Mucosa of stomach (tissue), 1 donor: Measurements from ENCODE around the gene BAIAP2.
A peak's percentile ranks its signal among the peaks of the same experiment; 100 is the strongest.

Experiments
- H3K27me3 ChIP-seq: one replicate; pipeline ENCODE4 v1.7.0; 2013; ENCODE audit warnings: mild to moderate bottlenecking, low read length; ENCODE audit not compliant: control insufficient read depth, insufficient read depth
- H3K36me3 ChIP-seq: one replicate; pipeline ENCODE4 v1.7.0; 2013; ENCODE audit warnings: low read length; ENCODE audit not compliant: control insufficient read depth, insufficient read depth
- H3K4me1 ChIP-seq: one replicate; pipeline ENCODE4 v1.7.0; 2013; ENCODE audit warnings: mild to moderate bottlenecking, low read length; ENCODE audit not compliant: control insufficient read depth, insufficient read depth
- H3K4me3 ChIP-seq: one replicate; pipeline ENCODE4 v1.7.0; 2013; ENCODE audit warnings: low read length
- H3K9ac ChIP-seq: one replicate; pipeline ENCODE4 v1.7.0; 2013; ENCODE audit warnings: mild to moderate bottlenecking, low read length, moderate library complexity
- H3K9me3 ChIP-seq: one replicate; pipeline ENCODE4 v1.7.0; 2013; ENCODE audit warnings: mild to moderate bottlenecking, low read length, moderate library complexity; ENCODE audit not compliant: control insufficient read depth
- donor health status: Pancreatic carcinoma.

The BAIAP2 gene

DNA sequence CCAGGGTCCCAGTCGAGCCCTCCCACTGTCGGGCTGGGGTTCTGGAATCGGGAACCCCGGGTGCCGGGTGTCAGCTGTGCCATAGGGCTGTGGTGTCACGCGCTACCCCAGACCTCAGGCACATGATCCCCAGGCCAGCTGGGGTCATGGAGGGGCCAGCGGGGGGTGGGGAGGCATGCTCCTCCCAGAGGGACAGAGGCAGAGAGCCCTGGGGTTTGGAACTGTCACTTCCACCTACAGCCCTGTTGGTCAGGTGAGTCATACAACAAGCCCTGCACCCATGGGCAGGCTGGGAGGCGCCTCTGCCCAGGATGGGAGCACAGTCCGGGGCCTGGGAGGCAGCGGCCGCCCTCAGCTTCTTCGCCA is 63.0 kb downstream of the BAIAP2 start:
- Histone ChIP-seq H3K36me3 (peaks cover 8% of the 10 kb centered on the region), H3K4me3 (no peak overlapping the region), H3K9me3 (no peaks in the 10 kb centered on the region), H3K4me1 (peaks cover 34% of the 10 kb centered on the region), H3K9ac (peak overlapping the region; percentile 56), H3K27me3 (no peaks in the 10 kb centered on the region)

DNA sequence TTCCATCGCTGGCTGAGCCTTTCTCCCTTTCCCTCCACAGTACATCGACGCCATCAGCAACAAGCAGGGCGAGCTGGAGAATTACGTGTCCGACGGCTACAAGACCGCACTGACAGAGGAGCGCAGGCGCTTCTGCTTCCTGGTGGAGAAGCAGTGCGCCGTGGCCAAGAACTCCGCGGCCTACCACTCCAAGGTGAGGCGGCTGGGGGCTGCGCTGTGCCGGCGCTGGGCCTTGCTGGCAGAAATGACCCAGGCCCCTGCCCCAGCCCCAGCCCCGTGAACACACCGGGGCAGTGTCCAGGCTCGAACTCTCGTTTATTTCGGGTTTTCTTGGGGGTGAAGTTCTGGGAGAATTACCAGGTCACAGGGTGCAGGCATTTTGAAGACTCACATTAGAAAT is 64.9 kb downstream of the BAIAP2 start:
- no peak overlapping the region for H3K4me3 ChIP-seq
- H3K9me3 ChIP-seq: no peaks in the 10 kb centered on the region
- H3K36me3 ChIP-seq: peaks cover 22% of the 10 kb centered on the region
- peaks cover 23% of the 10 kb centered on the region for H3K4me1 ChIP-seq
- no peak overlapping the region for H3K9ac ChIP-seq
- H3K27me3 ChIP-seq: no peaks in the 10 kb centered on the region

DNA sequence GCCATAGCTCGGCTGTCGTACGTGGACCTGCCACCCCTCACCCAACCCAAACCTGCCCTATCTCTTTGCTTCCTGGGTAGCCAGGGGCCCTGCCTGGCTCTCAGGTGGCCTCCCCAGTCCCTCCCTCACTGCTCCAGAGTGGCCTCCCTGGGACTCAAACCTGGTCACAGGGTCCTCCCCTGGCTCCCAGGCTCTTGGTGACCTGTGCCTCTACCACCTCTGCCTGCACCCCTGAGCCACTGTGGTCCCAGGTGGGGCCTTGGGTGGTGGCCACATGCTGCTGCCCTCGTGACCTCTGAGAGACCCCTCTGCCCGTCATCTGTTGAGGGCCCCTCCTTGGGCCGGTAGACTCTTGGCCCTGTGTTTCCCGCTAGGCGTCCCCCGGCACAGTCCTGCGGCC is 65.7 kb downstream of the BAIAP2 start:
- H3K9ac ChIP-seq: no peak overlapping the region
- no peak overlapping the region for H3K4me3 ChIP-seq
- no peaks in the 10 kb centered on the region for H3K27me3 ChIP-seq
- peaks cover 28% of the 10 kb centered on the region for H3K36me3 ChIP-seq
- no peaks in the 10 kb centered on the region for H3K9me3 ChIP-seq
- H3K4me1 ChIP-seq: peaks cover 16% of the 10 kb centered on the region

DNA sequence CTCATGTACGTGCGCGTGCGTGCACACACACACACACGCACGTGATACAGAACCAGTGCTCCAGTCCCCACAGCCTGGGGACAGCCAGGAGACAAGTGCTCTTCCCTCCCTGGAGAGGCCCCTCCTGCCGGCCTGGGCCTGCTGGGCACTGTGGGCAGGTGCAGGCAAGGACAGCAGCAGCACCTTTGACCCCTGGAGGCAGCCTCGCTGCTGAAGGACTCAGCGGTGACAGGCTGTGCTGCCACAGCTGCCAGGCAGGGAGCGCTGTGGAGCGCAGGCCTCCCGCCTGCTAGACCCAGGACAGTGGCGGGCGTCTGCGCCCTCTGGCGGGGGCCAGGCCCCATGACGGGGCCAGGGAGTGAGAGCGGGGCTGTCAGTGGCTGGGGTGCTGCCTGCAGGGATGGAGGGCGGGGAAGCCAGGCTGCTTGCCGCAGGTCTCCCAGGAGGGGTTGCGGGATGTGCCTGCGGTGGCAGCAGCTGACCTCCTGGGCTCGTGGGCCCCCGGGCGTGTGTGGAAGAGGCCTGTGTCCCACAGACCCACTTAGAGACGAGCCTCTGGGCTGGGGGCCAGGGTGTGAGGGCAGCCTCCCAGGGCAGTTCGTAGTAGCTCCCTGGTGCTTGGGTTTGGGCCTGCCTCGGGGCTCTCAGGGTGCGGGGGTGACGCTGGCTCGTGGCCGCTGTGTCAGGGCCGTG is 66.8 kb downstream of the BAIAP2 start:
- Histone ChIP-seq H3K36me3 (peaks cover 33% of the 10 kb centered on the region), H3K4me1 (peaks cover 13% of the 10 kb centered on the region), H3K9me3 (no peaks in the 10 kb centered on the region), H3K9ac (no peak overlapping the region), H3K27me3 (no peaks in the 10 kb centered on the region), H3K4me3 (no peak overlapping the region)

DNA sequence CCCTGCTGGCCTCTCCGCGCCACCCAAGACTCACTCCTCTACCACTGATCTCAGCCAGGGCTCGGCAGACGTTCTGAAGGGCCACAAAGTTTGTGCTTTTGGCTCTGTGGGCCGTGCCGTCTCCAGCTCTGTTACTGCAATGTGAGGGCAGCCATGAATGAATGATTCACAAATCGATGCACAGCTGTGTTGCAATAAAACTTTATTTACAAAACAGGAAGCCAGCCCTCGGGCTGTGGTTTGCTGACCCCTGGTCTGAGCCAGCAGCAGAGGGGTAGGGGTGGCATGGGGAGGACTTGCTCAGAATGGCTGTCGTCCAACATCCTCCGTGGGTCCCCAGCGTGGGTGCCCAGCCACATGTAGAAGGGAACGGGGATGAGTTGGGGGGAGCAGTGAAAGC is 67.4 kb downstream of the BAIAP2 start:
- H3K9ac ChIP-seq: no peak overlapping the region
- peaks cover 33% of the 10 kb centered on the region for H3K36me3 ChIP-seq
- H3K27me3 ChIP-seq: no peaks in the 10 kb centered on the region

DNA sequence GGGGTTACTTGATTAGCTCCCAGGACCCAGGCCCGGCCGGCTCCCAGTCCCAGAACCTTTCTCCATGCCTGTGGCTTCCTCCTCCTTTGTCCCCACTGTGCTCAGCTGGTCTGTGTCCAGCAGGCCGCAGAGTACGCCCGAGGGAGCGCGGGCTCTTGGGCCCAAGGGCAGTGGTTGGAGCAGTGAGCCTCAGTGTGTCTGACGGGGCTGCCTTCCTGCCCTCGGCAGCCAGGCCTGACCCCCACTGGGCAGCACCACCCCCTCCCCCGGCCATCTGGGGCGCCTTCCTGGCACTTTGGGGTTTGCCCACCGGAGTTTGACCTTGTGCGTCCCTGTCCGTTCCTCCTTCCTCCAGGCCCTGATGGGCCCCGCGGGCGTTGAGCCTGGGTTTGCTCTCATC is 67.9 kb downstream of the BAIAP2 start:
- no peak overlapping the region for H3K9ac ChIP-seq
- peaks cover 33% of the 10 kb centered on the region for H3K36me3 ChIP-seq
- H3K27me3 ChIP-seq: no peaks in the 10 kb centered on the region
- no peaks in the 10 kb centered on the region for H3K9me3 ChIP-seq
- H3K4me3 ChIP-seq: no peak overlapping the region
- H3K4me1 ChIP-seq: peaks cover 2% of the 10 kb centered on the region

More for the DNA sequence above, 67.4 kb downstream of the BAIAP2 start:
- Histone ChIP-seq H3K4me3 (no peak overlapping the region), H3K9me3 (no peaks in the 10 kb centered on the region), H3K4me1 (peaks cover 7% of the 10 kb centered on the region)

DNA sequence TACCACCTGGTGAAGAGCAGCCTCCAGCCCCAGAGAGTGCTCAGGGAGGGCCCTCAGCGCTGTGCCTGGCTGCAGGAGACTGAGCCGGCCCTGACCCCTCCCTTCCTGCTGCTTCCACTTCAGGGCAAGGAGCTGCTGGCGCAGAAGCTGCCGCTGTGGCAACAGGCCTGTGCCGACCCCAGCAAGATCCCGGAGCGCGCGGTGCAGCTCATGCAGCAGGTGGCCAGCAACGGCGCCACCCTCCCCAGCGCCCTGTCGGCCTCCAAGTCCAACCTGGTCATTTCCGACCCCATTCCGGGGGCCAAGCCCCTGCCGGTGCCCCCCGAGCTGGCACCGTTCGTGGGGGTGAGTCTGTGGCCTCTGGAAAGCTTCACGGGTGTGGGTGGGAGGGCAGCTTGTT is 68.4 kb downstream of the BAIAP2 start:
- H3K4me3 ChIP-seq: no peak overlapping the region
- H3K4me1 ChIP-seq: no peaks in the 10 kb centered on the region
- no peaks in the 10 kb centered on the region for H3K9me3 ChIP-seq
- peaks cover 33% of the 10 kb centered on the region for H3K36me3 ChIP-seq
- H3K9ac ChIP-seq: no peak overlapping the region
- no peaks in the 10 kb centered on the region for H3K27me3 ChIP-seq

DNA sequence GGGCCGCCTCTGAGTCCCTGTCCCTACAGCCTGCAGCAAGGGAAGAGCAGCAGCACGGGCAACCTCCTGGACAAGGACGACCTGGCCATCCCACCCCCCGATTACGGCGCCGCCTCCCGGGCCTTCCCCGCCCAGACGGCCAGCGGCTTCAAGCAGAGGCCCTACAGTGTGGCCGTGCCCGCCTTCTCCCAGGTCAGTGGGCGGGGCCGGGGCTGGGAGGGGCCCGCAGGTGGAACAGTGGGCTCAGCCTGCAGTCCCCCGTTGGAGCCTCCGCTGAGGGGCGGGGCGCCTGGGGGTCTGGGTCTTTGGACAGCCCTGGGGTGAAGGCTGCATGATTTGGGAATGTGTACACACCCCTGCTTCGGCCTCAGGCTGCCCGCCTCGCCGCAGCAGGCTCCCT is 71.8 kb downstream of the BAIAP2 start:
- H3K36me3 ChIP-seq: peaks cover 25% of the 10 kb centered on the region

DNA sequence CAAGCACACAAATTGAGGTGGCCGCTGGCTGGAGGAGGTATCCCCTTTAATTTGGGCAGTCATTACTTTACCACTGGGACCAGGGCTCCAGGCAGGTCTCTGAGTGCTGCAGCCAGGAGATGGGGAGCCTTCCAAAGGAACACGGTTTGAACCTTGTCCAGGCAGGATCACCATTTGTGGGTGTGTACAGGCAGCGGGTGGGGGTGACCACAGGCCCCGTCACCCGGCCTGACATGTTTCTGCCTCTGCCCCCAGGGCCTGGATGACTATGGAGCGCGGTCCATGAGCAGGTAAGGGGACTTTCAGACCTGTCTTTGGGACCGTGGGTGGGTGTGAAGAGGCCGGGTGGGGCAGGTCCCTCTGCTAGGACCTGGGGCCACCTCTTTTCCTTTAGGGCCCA is 73.3 kb downstream of the BAIAP2 start:
- no peaks in the 10 kb centered on the region for H3K9me3 ChIP-seq

More for the DNA sequence above, 71.8 kb downstream of the BAIAP2 start:
- H3K9me3 ChIP-seq: no peaks in the 10 kb centered on the region
- no peaks in the 10 kb centered on the region for H3K4me1 ChIP-seq
- no peak overlapping the region for H3K9ac ChIP-seq
- H3K4me3 ChIP-seq: no peak overlapping the region
- H3K27me3 ChIP-seq: no peaks in the 10 kb centered on the region

DNA sequence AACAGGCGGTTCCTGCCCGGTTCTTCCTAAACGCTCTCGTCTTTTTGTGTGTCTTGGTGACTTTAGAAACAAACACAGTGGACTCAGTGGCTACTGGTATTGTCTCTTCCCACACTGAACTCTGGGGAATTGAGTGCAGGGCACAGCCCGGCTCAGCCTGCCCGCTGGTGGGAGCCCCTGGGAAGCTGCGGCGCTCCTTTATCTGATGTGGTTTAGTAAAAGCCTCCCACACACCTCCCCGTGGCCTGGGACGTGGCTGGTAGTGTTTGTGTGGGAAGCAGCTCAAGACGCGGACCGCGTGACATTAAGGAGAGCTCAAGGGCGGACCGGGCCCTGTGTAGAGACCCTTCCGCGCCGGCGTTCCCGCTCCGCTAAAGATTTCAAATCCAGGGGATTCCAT is 75.0 kb downstream of the BAIAP2 start:
- Histone ChIP-seq H3K4me3 (no peak overlapping the region), H3K36me3 (peaks cover 10% of the 10 kb centered on the region), H3K4me1 (peaks cover 3% of the 10 kb centered on the region), H3K9me3 (no peaks in the 10 kb centered on the region), H3K9ac (no peak overlapping the region), H3K27me3 (no peaks in the 10 kb centered on the region)

More for the DNA sequence above, 73.3 kb downstream of the BAIAP2 start:
- no peaks in the 10 kb centered on the region for H3K4me1 ChIP-seq
- H3K27me3 ChIP-seq: no peaks in the 10 kb centered on the region
- peaks cover 25% of the 10 kb centered on the region for H3K36me3 ChIP-seq
- H3K4me3 ChIP-seq: no peak overlapping the region
- H3K9ac ChIP-seq: no peak overlapping the region

DNA sequence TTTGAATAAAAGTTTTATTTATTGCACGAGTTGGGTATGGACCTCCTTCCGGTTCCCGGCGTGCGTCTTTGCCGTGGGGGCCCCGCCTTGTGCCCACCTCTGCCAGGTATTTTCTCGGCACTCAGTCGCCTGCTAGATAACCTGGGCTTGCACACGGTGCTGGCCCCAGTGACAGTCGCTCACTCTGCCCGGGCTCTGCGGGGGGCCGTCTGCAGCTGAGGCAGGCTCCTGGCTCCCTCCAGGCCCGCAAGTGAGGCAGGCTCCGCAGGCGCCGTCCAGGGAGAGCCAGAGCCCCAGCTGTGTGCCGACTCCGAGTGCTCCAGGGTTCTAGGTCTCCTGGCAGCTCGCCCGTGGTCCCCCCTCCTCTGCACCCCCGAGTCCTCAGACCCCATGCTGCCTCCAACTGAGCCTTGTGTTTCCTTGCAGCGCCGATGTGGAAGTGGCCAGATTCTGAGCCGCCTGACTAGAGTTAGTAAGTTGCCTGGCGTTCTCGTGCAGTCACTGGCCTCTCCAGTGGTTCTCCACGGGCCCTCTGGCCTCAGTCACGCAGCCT is 75.6 kb downstream of the BAIAP2 start:
- Histone ChIP-seq H3K4me1 (peaks cover 3% of the 10 kb centered on the region), H3K36me3 (peaks cover 4% of the 10 kb centered on the region), H3K9ac (no peak overlapping the region)

DNA sequence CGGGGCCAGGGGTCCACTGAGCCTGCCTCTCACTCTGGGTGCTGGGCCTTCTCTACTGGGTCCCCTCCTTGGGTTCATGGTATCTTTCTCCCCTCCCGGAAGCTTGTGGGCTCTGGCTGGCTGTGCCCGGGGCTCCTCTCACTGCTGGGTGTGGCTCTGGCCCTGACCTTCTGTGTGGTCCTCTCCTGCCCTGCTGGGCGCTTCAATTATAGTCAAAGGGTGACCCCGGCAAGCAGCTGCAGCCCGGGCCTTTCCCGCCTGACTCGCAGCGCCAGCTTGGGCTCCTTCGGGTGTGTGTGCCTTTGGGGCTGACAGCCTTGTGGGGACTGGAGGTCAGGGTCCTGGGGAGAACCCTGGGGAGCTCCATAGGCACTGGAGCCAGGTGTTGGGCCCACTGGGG is 76.1 kb downstream of the BAIAP2 start:
- Histone ChIP-seq H3K9me3 (no peaks in the 10 kb centered on the region), H3K27me3 (no peaks in the 10 kb centered on the region), H3K4me1 (peaks cover 3% of the 10 kb centered on the region), H3K9ac (no peak overlapping the region), H3K4me3 (no peak overlapping the region), H3K36me3 (peaks cover 1% of the 10 kb centered on the region)

More for the DNA sequence above, 75.6 kb downstream of the BAIAP2 start:
- Histone ChIP-seq H3K9me3 (no peaks in the 10 kb centered on the region), H3K27me3 (no peaks in the 10 kb centered on the region), H3K4me3 (no peak overlapping the region)
